Measurements from ENCODE around the gene PDE7B.
"Not testable (repeated sequence)": the region's sequence is repeated elsewhere in the genome, so short reads cannot be mapped to it uniquely, and the experiment has no call there.

PDE7B gene

DNA sequence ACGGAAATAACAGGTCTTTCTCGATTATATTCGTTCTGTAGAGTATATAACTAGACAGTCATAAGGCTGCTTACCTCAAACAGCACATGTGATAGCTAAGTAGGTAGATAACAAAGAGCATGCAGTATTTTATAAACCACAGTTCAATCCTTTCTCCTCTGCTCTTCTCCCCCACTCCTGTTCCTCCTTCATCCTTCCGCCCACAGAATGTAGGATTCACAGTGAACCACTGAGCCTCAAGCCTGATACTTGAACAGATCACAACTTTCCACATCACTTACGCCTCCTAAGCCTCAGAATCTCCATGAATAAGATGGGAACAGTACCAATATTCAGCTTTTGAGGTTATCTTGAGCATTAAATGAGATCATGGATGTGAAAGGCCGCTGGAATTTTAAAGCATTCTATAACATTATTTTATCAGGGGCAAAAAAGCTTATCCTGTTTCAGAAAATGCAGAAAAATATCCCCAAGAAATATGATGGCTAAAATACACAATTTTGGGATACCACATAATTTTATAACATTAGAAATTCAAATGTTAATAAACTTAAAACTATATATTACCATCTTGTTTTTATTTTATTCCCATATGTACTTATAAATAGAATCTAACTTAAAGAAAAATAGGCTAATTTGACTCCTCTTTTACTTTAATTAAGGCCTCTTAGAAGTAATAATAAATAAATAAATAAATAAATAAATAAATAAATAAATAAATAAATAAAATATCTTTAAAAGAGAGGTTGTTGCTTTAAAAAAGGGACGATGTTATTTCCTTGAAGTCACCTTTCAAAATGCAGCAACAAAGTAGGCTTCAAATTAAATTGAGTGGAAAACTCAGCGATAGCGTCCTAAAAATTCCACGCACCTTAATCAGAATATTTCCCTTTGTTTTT lies 365.3 kb downstream of the PDE7B start:
- TF ChIP-seq ZFX (IDR thresholded peaks at IDR 0.05; ENCODE audit: borderline replicate concordance): no peak
- TF ChIP-seq, protein P1, sequence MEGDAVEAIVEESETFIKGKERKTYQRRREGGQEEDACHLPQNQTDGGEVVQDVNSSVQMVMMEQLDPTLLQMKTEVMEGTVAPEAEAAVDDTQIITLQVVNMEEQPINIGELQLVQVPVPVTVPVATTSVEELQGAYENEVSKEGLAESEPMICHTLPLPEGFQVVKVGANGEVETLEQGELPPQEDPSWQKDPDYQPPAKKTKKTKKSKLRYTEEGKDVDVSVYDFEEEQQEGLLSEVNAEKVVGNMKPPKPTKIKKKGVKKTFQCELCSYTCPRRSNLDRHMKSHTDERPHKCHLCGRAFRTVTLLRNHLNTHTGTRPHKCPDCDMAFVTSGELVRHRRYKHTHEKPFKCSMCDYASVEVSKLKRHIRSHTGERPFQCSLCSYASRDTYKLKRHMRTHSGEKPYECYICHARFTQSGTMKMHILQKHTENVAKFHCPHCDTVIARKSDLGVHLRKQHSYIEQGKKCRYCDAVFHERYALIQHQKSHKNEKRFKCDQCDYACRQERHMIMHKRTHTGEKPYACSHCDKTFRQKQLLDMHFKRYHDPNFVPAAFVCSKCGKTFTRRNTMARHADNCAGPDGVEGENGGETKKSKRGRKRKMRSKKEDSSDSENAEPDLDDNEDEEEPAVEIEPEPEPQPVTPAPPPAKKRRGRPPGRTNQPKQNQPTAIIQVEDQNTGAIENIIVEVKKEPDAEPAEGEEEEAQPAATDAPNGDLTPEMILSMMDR (IDR thresholded peaks at IDR 0.05): no peak
- no peak overlapping the region for H3K27ac ChIP-seq

DNA sequence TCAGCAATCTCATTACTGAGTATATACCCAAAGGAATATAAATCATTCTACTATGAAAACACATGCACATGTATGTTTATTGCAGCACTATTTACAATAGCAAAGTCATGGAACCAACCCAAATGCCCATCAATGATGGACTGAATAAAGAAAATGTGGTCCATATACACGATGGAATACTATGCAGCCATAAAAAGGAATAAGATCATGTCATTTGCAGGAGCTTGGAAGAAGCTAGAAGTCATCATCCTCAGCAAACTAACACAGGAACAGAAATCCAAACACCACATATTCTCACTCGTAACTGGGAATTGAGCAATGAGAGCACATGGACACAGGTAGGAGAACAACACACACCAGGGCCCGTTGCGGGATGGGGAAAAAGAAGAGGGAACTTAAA lies 373.5 kb downstream of the PDE7B start:
- not testable (repeated sequence) for H3K27ac ChIP-seq

DNA sequence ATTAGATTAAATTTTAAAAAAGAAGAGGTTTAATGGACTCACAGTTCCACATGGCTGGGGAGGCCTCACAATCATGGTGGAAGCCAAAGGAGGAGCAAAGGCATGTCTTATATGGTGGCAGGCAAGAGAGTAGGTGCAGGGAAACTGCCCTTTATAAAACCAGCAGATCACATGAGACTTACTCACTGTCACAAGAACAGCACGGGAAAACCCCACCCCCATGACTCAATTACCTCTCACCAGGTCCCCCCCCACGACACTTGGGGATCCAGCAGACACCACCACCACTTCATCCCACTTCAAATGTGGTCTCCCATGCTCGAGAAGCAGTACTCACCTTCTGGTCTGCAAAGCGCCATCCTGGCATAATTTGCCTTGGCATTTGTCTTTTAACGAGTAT lies 374.0 kb downstream of the PDE7B start:
- TF ChIP-seq, protein P1 (IDR thresholded peaks at IDR 0.05): no peak
- TF ChIP-seq ZFX (IDR thresholded peaks at IDR 0.05; ENCODE audit: borderline replicate concordance): no peak
- H3K27ac ChIP-seq: no peak overlapping the region

DNA sequence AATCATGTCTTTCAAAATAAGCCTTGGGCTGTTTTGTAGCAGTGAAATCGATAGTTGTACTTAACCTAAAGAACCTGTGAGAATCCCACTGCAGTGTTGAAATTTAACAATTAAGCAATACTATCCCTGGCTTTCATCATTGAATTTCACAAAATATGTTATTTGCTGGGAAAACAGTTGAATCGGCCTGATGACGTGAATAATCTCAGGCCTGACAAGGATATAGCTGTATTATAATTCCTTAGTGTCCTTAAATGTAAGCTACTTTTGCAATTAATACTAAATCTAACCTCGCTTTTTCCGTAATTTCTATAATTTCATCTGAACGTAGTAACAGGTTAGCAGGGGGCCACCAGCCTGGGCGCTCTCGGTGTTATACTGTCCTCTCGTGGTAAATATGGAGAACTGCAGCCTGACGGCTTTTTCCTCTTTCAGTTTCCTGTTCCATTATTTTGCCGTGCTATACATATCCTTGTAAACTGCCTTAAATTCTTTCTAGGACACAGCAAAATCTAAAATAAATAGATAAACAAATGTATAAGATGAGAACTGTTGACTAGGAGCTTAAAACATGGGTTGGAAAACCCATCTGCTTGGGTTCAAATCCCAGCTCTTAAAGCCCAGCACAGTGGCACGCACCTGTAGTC lies 374.6 kb downstream of the PDE7B start:
- H3K27ac ChIP-seq: no peak overlapping the region

GRCh38 chr6:136226674-136227377 lies 375.3 kb downstream of the PDE7B start:
- no peak overlapping the region for H3K27ac ChIP-seq
- TF ChIP-seq, protein P1 (IDR thresholded peaks at IDR 0.05): no peak
- no peak for TF ChIP-seq ZFX (IDR thresholded peaks at IDR 0.05; ENCODE audit: borderline replicate concordance)

More for the DNA sequence above, 374.6 kb downstream of the PDE7B start:
- TF ChIP-seq, protein P1 (IDR thresholded peaks at IDR 0.05): peak; percentile 100
- no peak for TF ChIP-seq ZFX (IDR thresholded peaks at IDR 0.05; ENCODE audit: borderline replicate concordance)

- TF ChIP-seq, protein P1 (IDR thresholded peaks at IDR 0.05): no peak
- TF ChIP-seq ZFX (IDR thresholded peaks at IDR 0.05; ENCODE audit: borderline replicate concordance): no peak
- H3K27ac ChIP-seq: no peak overlapping the region
Observed at GRCh38 chr6:136228814-136229213, 377.3 kb downstream of the PDE7B start.

DNA sequence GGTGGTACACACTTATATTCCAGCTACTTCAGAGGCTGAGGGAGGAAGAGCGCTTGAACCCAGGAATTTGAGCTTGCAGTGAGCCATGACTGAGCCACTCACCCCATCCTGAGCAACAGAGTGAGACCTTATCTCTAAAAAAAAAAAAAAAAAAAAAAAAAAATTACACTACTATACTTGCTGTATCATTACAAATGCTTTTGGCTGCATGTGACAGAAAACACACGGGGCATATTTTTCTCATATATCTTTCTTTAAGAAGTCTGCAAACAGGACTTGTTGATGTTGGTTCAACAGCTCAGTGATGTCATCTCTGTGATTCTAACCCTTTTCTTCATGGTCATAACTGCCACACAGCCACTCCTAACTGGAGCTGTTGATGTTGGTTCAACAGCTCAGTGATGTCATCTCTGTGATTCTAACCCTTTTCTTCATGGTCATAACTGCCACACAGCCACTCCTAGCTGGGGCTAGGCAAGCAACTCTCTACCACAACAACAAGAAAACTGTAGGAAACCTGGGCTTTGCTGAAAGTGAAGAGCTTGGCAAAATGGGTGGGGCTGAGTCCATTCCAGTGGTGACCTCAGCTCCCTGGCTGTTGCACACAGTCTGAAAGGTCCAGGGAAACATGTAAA lies 378.8 kb downstream of the PDE7B start:
- no peak overlapping the region; the same call in 1 of the 2 replicates for H3K27ac ChIP-seq
- TF ChIP-seq, protein P1 (IDR thresholded peaks at IDR 0.05): no peak
- no peak for TF ChIP-seq ZFX (IDR thresholded peaks at IDR 0.05; ENCODE audit: borderline replicate concordance)

All from 22Rv1 (cell line).